ENCODE data around the gene CACNB2.

GRCh38 chr10:18334116-18334867, 194.1 kb downstream of the CACNB2 start:
- TF ChIP-seq POLR2A (IDR thresholded peaks at IDR 0.05) (no peak), CTCF (IDR thresholded peaks at IDR 0.05) (no peak), EP300 (IDR thresholded peaks at IDR 0.05) (no peak), POLR2AphosphoS5 (IDR thresholded peaks at IDR 0.05) (no peak)
